MM.1S (cell line): ENCODE data around the gene DDX23.

ENCODE experiments used
- DNase-seq: peaks from one replicate; pipeline ENCODE4 v3.0.0-alpha.2; 2015
- H2AFZ ChIP-seq: fragments of 300-600 bp; sonication (generic); 2 replicates; pipeline ENCODE4 v1.6.0; 2016; ENCODE audit warnings: antibody characterized with exemption, low read length
- H3F3A ChIP-seq: fragments of 300-600 bp; sonication (generic); 2 replicates; pipeline ENCODE4 v1.6.1; 2016; ENCODE audit warnings: mild to moderate bottlenecking, antibody characterized with exemption, low read length, moderate library complexity, mixed read lengths; ENCODE audit not compliant: insufficient read depth
- H3K27ac ChIP-seq: fragments of 300-600 bp; sonication (generic); 2 replicates; pipeline ENCODE4 v1.5.1; 2016; ENCODE audit warnings: mild to moderate bottlenecking, low read length
- H3K27me3 ChIP-seq: fragments of 300-600 bp; sonication (generic); replicated peaks from 2 replicates; pipeline ENCODE4 v1.6.0; 2016; ENCODE audit warnings: low read length; ENCODE audit not compliant: insufficient read depth
- H3K36me3 ChIP-seq: fragments of 300-600 bp; sonication (generic); replicated peaks from 2 replicates; pipeline ENCODE4 v1.6.1; 2016; ENCODE audit warnings: mild to moderate bottlenecking, low read length, mixed read lengths; ENCODE audit not compliant: insufficient read depth
- H3K4me1 ChIP-seq: fragments of 300-600 bp; sonication (generic); 2 replicates; pipeline ENCODE4 v1.6.1; 2016; ENCODE audit warnings: low read length, mixed read lengths
- H3K4me2 ChIP-seq: fragments of 300-600 bp; sonication (generic); 2 replicates; pipeline ENCODE4 v1.6.0; 2016; ENCODE audit warnings: low read depth, low read length
- H3K4me3 ChIP-seq: fragments of 300-600 bp; sonication (generic); 2 replicates; pipeline ENCODE4 v1.5.1; 2016; ENCODE audit warnings: low read length, mixed read lengths
- H3K79me2 ChIP-seq: fragments of 300-600 bp; sonication (generic); 2 replicates; pipeline ENCODE4 v1.6.1; 2016; ENCODE audit warnings: mixed run types, low read length, mixed read lengths
- H3K9ac ChIP-seq: fragments of 300-600 bp; sonication (generic); 2 replicates; pipeline ENCODE4 v1.6.1; 2016; ENCODE audit warnings: low read length, mixed read lengths
- H3K9me2 ChIP-seq: fragments of 300-600 bp; sonication (generic); replicated peaks from 2 replicates; pipeline ENCODE4 v1.6.1; 2016; ENCODE audit warnings: mild to moderate bottlenecking, low read length, mixed read lengths; ENCODE audit not compliant: insufficient read depth
- H3K9me3 ChIP-seq: fragments of 300-600 bp; sonication (generic); replicated peaks from 2 replicates; pipeline ENCODE4 v1.6.1; 2016; ENCODE audit warnings: mild to moderate bottlenecking, low read length, mixed read lengths; ENCODE audit not compliant: insufficient read depth
- H4K20me1 ChIP-seq: fragments of 300-600 bp; sonication (generic); 2 replicates; pipeline ENCODE4 v1.6.1; 2016; ENCODE audit warnings: mild to moderate bottlenecking, low read length, moderate library complexity, mixed read lengths; ENCODE audit not compliant: insufficient read depth
- CTCF ChIP-seq: fragments of 300-600 bp; sonication (generic); IDR thresholded peaks from 2 replicates; pipeline ENCODE4 v1.5.1; 2016; ENCODE audit warnings: antibody characterized with exemption, low read length, mixed read lengths
- EZH2 ChIP-seq: fragments of 300-600 bp; sonication (generic); optimal IDR thresholded peaks from 2 replicates; pipeline ENCODE3; 2017; ENCODE audit warnings: low read depth, mild to moderate bottlenecking, antibody characterized with exemption, low read length, mixed read lengths
- EZH2phosphoT487 ChIP-seq: fragments of 300-600 bp; sonication (generic); IDR thresholded peaks from 2 replicates; pipeline ENCODE4 v1.6.1; 2018; ENCODE audit warnings: antibody characterized with exemption, low read length

The DDX23 gene

GRCh38 chr12:48800971-48801370 lies 51.0 kb downstream of the DDX23 start:
- Histone ChIP-seq H3K27me3 (no peaks in the 10 kb centered on the region), H3K9me2 (no peaks in the 10 kb centered on the region), H3K9me3 (no peaks in the 10 kb centered on the region), H3K4me1 (no peaks in the 10 kb centered on the region), H3F3A (no peaks in the 10 kb centered on the region), H2AFZ (no peak overlapping the region), H3K4me2 (no peak overlapping the region), H3K36me3 (no peaks in the 10 kb centered on the region), H3K79me2 (no peaks in the 10 kb centered on the region), H3K9ac (no peak overlapping the region), H3K27ac (no peak overlapping the region), H4K20me1 (no peaks in the 10 kb centered on the region), H3K4me3 (no peak overlapping the region)
- TF ChIP-seq EZH2 (no peak), CTCF (no peak), EZH2phosphoT487 (no peak)
- no peak for DNase-seq

- TF ChIP-seq CTCF (no peak), EZH2phosphoT487 (no peak), EZH2 (no peak)
- Histone ChIP-seq H3K36me3 (no peaks in the 10 kb centered on the region), H3K4me3 (no peak overlapping the region), H3F3A (no peaks in the 10 kb centered on the region), H3K27ac (no peak overlapping the region), H3K4me1 (no peaks in the 10 kb centered on the region), H3K9me3 (no peaks in the 10 kb centered on the region), H3K9ac (no peak overlapping the region), H4K20me1 (no peaks in the 10 kb centered on the region), H2AFZ (no peak overlapping the region), H3K27me3 (no peaks in the 10 kb centered on the region), H3K79me2 (no peaks in the 10 kb centered on the region), H3K9me2 (no peaks in the 10 kb centered on the region), H3K4me2 (no peak overlapping the region)
- no peak for DNase-seq
Measured at GRCh38 chr12:48800457-48800856, 51.5 kb downstream of the DDX23 start.

DNA sequence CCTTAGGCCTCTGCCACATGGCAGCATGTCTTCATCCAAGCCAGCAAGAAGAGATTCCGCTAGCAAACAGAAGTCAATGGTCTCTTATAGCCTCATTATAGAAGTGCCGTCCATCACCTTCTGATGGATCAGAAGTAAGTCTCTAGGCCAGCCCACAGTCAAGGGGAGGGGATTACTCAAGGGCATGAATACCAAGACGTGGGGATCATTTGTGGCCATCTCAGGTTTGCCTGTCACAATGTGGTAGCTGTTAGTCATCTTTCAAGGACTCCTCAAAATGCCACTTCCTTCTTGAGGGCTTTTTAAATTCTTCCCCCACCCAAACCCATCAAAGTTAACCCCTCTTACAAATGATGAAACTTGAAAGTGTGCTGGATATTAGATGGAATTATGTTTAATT lies 55.0 kb downstream of the DDX23 start:
- no peak overlapping the region for H3K4me2 ChIP-seq
- no peak overlapping the region for H3K4me3 ChIP-seq
- no peaks in the 10 kb centered on the region for H3K79me2 ChIP-seq
- H4K20me1 ChIP-seq, result no peaks in the 10 kb centered on the region
- H3K27ac ChIP-seq, result no peak overlapping the region
- no peak overlapping the region for H2AFZ ChIP-seq
- H3K9ac ChIP-seq, result no peak overlapping the region
- no peak for DNase-seq
- no peaks in the 10 kb centered on the region for H3K9me3 ChIP-seq
- H3K36me3 ChIP-seq, result no peaks in the 10 kb centered on the region
- TF ChIP-seq EZH2 (no peak), CTCF (no peak)
- H3F3A ChIP-seq, result no peaks in the 10 kb centered on the region
- H3K4me1 ChIP-seq, result no peaks in the 10 kb centered on the region
- H3K27me3 ChIP-seq, result no peaks in the 10 kb centered on the region
- no peaks in the 10 kb centered on the region for H3K9me2 ChIP-seq
